H1 (cell line): Measurements from ENCODE around the gene SHISAL1. TPM values are rescaled to one million over a fixed set of nuclear protein-coding genes. Genes with fewer than 3 reads are reported as not detected.

Source experiments
- CTCF ChIA-PET: fragments of 300-600 bp; sonication (Branson Sonifier 250); formaldehyde crosslinking; loops from one replicate; lab custom pipeline; 2021; ENCODE audit not compliant: partially characterized antibody; lab: Charles Lee
- POLR2A ChIA-PET: fragments of 300-600 bp; sonication (Branson Sonifier 250); formaldehyde crosslinking; loops from one replicate; lab custom pipeline; 2021; ENCODE audit warnings: inconsistent platforms; ENCODE audit not compliant: partially characterized antibody; lab: Charles Lee
- DNase-seq, 2 experiments: peaks; one replicate each; pipeline versions ENCODE4 v3.0.0 to v3.0.0-alpha.2; 2010 to 2022; ENCODE audit warnings: low spot score in 2 of 2, low read depth in 1 of 2, mixed read lengths in 1 of 2
- FAIRE-seq: peaks from 2 replicates; lab custom pipeline; 2011; peaks lifted over from hg19 to GRCh38; lab: Jason Lieb, UNC
- H2AFZ ChIP-seq: 2 replicates; pipeline ENCODE4 v1.8.1; 2012; ENCODE audit warnings: low read length, inconsistent platforms
- H2AK5ac ChIP-seq: 2 replicates; pipeline ENCODE4 v1.6.1; 2013; ENCODE audit warnings: low read depth, low read length
- H2BK120ac ChIP-seq: replicated peaks from 2 replicates; pipeline ENCODE3; 2013; ENCODE audit warnings: low read depth, low read length, inconsistent platforms
- H2BK12ac ChIP-seq: 2 replicates; pipeline ENCODE4 v1.6.1; 2013; ENCODE audit warnings: low read depth, low read length
- H2BK15ac ChIP-seq: 2 replicates; pipeline ENCODE4 v1.6.1; 2013; ENCODE audit warnings: low read length
- H2BK20ac ChIP-seq: 2 replicates; pipeline ENCODE4 v1.6.1; 2013; ENCODE audit warnings: low read length
- H2BK5ac ChIP-seq: 2 replicates; pipeline ENCODE4 v1.6.1; 2013; ENCODE audit warnings: low read depth, low read length
- H3K14ac ChIP-seq: 2 replicates; pipeline ENCODE4 v1.6.1; 2013; ENCODE audit warnings: inconsistent platforms; ENCODE audit not compliant: insufficient read length
- H3K18ac ChIP-seq: 2 replicates; pipeline ENCODE4 v1.6.1; 2013; ENCODE audit warnings: low read length; ENCODE audit errors: extremely low read depth
- H3K23ac ChIP-seq: 2 replicates; pipeline ENCODE4 v1.6.1; 2013; ENCODE audit warnings: inconsistent platforms; ENCODE audit not compliant: insufficient read length
- H3K23me2 ChIP-seq: 2 replicates; pipeline ENCODE4 v1.6.1; 2013; ENCODE audit warnings: low read depth, low read length
- H3K27ac ChIP-seq: 2 replicates; pipeline ENCODE4 v1.6.1; 2011; ENCODE audit warnings: low read depth, low read length, inconsistent platforms
- H3K27me3 ChIP-seq, 4 experiments: replicated peaks in 1 of 4; 1 replicate in 1 of 4; 2 replicates in 3 of 4; pipeline versions ENCODE4 v1.6.1 to v1.8.1; 2011 to 2013; ENCODE audit warnings: low read length in 3 of 4, mild to moderate bottlenecking in 3 of 4, inconsistent platforms in 2 of 4, mixed read lengths in 2 of 4, moderate library complexity in 1 of 4; ENCODE audit not compliant: control insufficient read depth in 3 of 4, insufficient read depth in 3 of 4; ENCODE audit errors: extremely low read depth in 1 of 4
- H3K36me3 ChIP-seq, 4 experiments: 2 replicates each; pipeline versions ENCODE4 v1.6.1 to v1.8.1; 2011 to 2013; ENCODE audit warnings: mild to moderate bottlenecking in 4 of 4, low read length in 3 of 4, moderate library complexity in 2 of 4, control low read depth in 1 of 4, inconsistent platforms in 1 of 4; ENCODE audit not compliant: insufficient read depth in 4 of 4, control insufficient read depth in 2 of 4
- H3K4ac ChIP-seq: replicated peaks from 2 replicates; pipeline ENCODE3; 2013; ENCODE audit warnings: low read length, low read depth, mixed read lengths, inconsistent platforms; ENCODE audit not compliant: insufficient read length
- H3K4me1 ChIP-seq, 4 experiments: replicated peaks in 1 of 4; 1 replicate in 1 of 4; 2 replicates in 3 of 4; pipeline versions ENCODE4 v1.6.1 to v1.8.1; 2011 to 2013; ENCODE audit warnings: low read length in 3 of 4, inconsistent platforms in 2 of 4, mixed read lengths in 1 of 4; ENCODE audit not compliant: insufficient read depth in 4 of 4, control insufficient read depth in 3 of 4
- H3K4me2 ChIP-seq, 2 experiments: 2 replicates each; pipeline versions ENCODE4 v1.6.1 to v1.8.1; 2011 to 2013; ENCODE audit warnings: low read depth in 2 of 2, low read length in 2 of 2, control low read depth in 1 of 2, inconsistent platforms in 1 of 2, mild to moderate bottlenecking in 1 of 2; ENCODE audit not compliant: insufficient read depth in 1 of 2
- H3K4me3 ChIP-seq, 4 experiments: fragments of 200-600, 300-600 bp in 1 of 4; sonication (generic), shearing (Covaris generic), sonication (Bioruptor Twin) in 1 of 4; 2 replicates each; pipeline versions ENCODE4 v1.5.1 to v1.8.1; 2011 to 2016; ENCODE audit warnings: low read length in 4 of 4, low read depth in 3 of 4, control low read depth in 2 of 4, inconsistent platforms in 2 of 4, mild to moderate bottlenecking in 2 of 4, mixed read lengths in 1 of 4, moderate library complexity in 1 of 4; ENCODE audit not compliant: insufficient read depth in 2 of 4; ENCODE audit errors: extremely low read depth in 1 of 4
- H3K56ac ChIP-seq: replicated peaks from 2 replicates; pipeline ENCODE3; 2013; ENCODE audit warnings: low read depth, mild to moderate bottlenecking, mixed read lengths, low read length, inconsistent platforms; ENCODE audit not compliant: insufficient read length
- H3K79me1 ChIP-seq: 2 replicates; pipeline ENCODE4 v1.6.1; 2013; ENCODE audit warnings: low read depth, low read length, control low read depth
- H3K79me2 ChIP-seq, 2 experiments: 2 replicates each; pipeline versions ENCODE4 v1.6.1 to v1.8.1; 2012 to 2013; ENCODE audit warnings: low read length in 2 of 2, mild to moderate bottlenecking in 2 of 2, inconsistent platforms in 1 of 2; ENCODE audit not compliant: insufficient read depth in 2 of 2, control insufficient read depth in 1 of 2
- H3K9ac ChIP-seq, 4 experiments: replicated peaks in 1 of 4; 1 replicate in 1 of 4; 2 replicates in 3 of 4; pipeline versions ENCODE4 v1.6.1 to v1.8.1; 2011 to 2013; ENCODE audit warnings: low read depth in 3 of 4, low read length in 3 of 4, control low read depth in 2 of 4, mild to moderate bottlenecking in 2 of 4, moderate library complexity in 2 of 4, inconsistent platforms in 1 of 4; ENCODE audit errors: extremely low read depth in 1 of 4
- H3K9me3 ChIP-seq, 2 experiments: 2 replicates each; pipeline versions ENCODE4 v1.6.1 to v1.8.1; 2012 to 2013; ENCODE audit warnings: mild to moderate bottlenecking in 2 of 2, moderate library complexity in 2 of 2, control low read depth in 1 of 2, inconsistent platforms in 1 of 2, low read depth in 1 of 2, low read length in 1 of 2, mixed read lengths in 1 of 2; ENCODE audit not compliant: insufficient read depth in 2 of 2
- H4K20me1 ChIP-seq, 2 experiments: replicated peaks in 1 of 2; 2 replicates each; pipeline versions ENCODE3 to v1.8.1; 2011 to 2013; ENCODE audit warnings: inconsistent platforms in 2 of 2, low read length in 2 of 2, mild to moderate bottlenecking in 1 of 2; ENCODE audit not compliant: insufficient read depth in 2 of 2, control insufficient read depth in 1 of 2
- H4K5ac ChIP-seq: 2 replicates; pipeline ENCODE4 v1.6.1; 2013; ENCODE audit warnings: low read length, low read depth, mixed read lengths, inconsistent platforms; ENCODE audit not compliant: insufficient read length
- H4K8ac ChIP-seq: 2 replicates; pipeline ENCODE4 v1.8.0; 2013; ENCODE audit warnings: mild to moderate bottlenecking, moderate library complexity, low read length, inconsistent platforms; ENCODE audit not compliant: insufficient read depth; ENCODE audit errors: extremely low read depth
- H4K91ac ChIP-seq: replicated peaks from 2 replicates; pipeline ENCODE3; 2013; ENCODE audit warnings: low read length, mixed read lengths, inconsistent platforms; ENCODE audit not compliant: insufficient read length
- BCL11A ChIP-seq, 2 experiments: IDR thresholded peaks; one replicate each; pipeline ENCODE4 v1.6.1; 2011; ENCODE audit warnings: low read depth in 2 of 2, low read length in 2 of 2, mild to moderate bottlenecking in 2 of 2
- BRCA1 ChIP-seq: IDR thresholded peaks from 2 replicates; pipeline ENCODE4 v1.6.1; 2012; ENCODE audit warnings: low read depth, low read length, improper control_type of control experiment
- CREB1 ChIP-seq: IDR thresholded peaks from 2 replicates; pipeline ENCODE4 v1.6.1; 2012; ENCODE audit warnings: inconsistent platforms
- KDM4A ChIP-seq: IDR thresholded peaks from one replicate; pipeline ENCODE4 v1.7.1; 2012; ENCODE audit warnings: low read depth, mild to moderate bottlenecking, moderate library complexity, low read length, inconsistent platforms; ENCODE audit not compliant: severe bottlenecking
- MAFK ChIP-seq: IDR thresholded peaks from 2 replicates; pipeline ENCODE4 v1.6.1; 2012; ENCODE audit warnings: low read depth, mild to moderate bottlenecking, improper control_type of control experiment, low read length
- RFX5 ChIP-seq: IDR thresholded peaks from 2 replicates; pipeline ENCODE4 v1.6.1; 2011; ENCODE audit warnings: low read depth, low read length, improper control_type of control experiment, borderline replicate concordance
- SAP30 ChIP-seq: fragments of 300-600 bp; sonication (generic); IDR thresholded peaks from 2 replicates; pipeline ENCODE4 v1.7.1; 2012; ENCODE audit warnings: low read length, moderate library complexity, mild to moderate bottlenecking, inconsistent platforms; ENCODE audit not compliant: insufficient read depth, insufficient replicate concordance
- SIRT6 ChIP-seq: IDR thresholded peaks from one replicate; pipeline ENCODE4 v1.7.1; 2012; ENCODE audit warnings: low read length, inconsistent platforms
- SP2 ChIP-seq: IDR thresholded peaks from 2 replicates; pipeline ENCODE4 v1.6.1; 2012; ENCODE audit warnings: mild to moderate bottlenecking, low read length, inconsistent platforms
- SP4 ChIP-seq: IDR thresholded peaks from 2 replicates; pipeline ENCODE4 v1.6.1; 2012; ENCODE audit warnings: low read length, inconsistent platforms
- SUZ12 ChIP-seq: fragments of 200-600 bp; sonication (generic); IDR thresholded peaks from 2 replicates; pipeline ENCODE4 v1.6.1; 2012; ENCODE audit warnings: mild to moderate bottlenecking, inconsistent platforms, low read length, moderate library complexity, mixed read lengths
- YY1 ChIP-seq: IDR thresholded peaks from 2 replicates; pipeline ENCODE4 v1.6.1; 2011; ENCODE audit warnings: low read depth, mild to moderate bottlenecking, low read length
- ZNF274 ChIP-seq: IDR thresholded peaks from 2 replicates; pipeline ENCODE4 v1.7.0; 2012; ENCODE audit warnings: low read length, borderline replicate concordance; ENCODE audit errors: extremely low read depth
- whole genome bisulfite sequencing, 2 experiments: shearing (Covaris generic) in 1 of 2; methylation state at CpG; one replicate each; pipeline versions ENCODE4 v1.1.6 to v1.1.7; 2013 to 2015; ENCODE audit warnings: low lambda C conversion rate in 2 of 2, mixed read lengths in 2 of 2, inconsistent platforms in 1 of 2, low coverage in 1 of 2, missing lambda C conversion rate in 1 of 2; ENCODE audit not compliant: insufficient replicate concordance in 2 of 2, insufficient coverage in 1 of 2, insufficient read length in 1 of 2; ENCODE audit errors: extremely low coverage in 1 of 2, missing lambda C conversion rate in 1 of 2; 5-methylcytosine and 5-hydroxymethylcytosine counted together
- polyA plus RNA-seq, 7 experiments: library from polyadenylated mRNA; depleted of rRNA in 3 of 7; stranded (reverse) in 5 of 7; unstranded in 2 of 7; fragments of >200 nt in 5 of 7; fragments of 200-250 nt in 2 of 7; gene quantifications; 1 replicate in 5 of 7; 2 replicates in 1 of 7; 4 replicates in 1 of 7; pipeline versions ENCODE4 v1.2.1 to v1.2.3, GENCODE V29; 2011 to 2013; ENCODE audit warnings: missing spikeins in 2 of 7, mixed read lengths in 2 of 7
- total RNA-seq: library from RNA; stranded (reverse); fragmentation: NEBNext Ultra II Directional; extraction: Animal tissue kit (Norgen Biotek cat#: 25700); gene quantifications from 2 replicates; pipeline ENCODE4 v1.2.1, GENCODE V29; 2021
- TF ChIP-seq, protein P1 (sequence below): IDR thresholded peaks from 2 replicates; pipeline ENCODE4 v1.6.1; 2012; ENCODE audit warnings: inconsistent platforms

Gene SHISAL1
- total and polyA plus RNA-seq, 2 of the 8 experiments (the other 6 are each of a cell fraction or from before 2014, with no cell fraction given): 3.7 to 5.8 TPM

DNA sequence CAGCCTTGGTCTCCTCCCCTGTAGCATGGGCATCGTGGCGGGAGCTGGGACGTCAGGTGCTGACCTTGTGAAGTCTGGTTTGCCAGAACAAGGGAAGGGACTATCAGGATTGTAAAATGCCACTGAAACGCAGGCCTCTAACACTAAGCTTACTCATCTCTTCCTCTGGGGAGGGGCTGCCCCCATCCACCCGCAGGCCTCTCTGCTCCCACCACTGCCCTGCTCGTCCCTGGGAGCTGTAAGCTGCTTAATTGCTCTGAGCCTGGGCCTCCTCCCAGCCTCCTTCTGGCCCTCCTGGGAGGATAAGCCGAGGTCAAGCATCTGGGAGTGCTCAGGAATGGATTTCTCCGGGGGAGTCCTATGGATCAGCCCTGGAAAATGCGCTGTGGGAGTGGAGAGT is 8.4 kb downstream of the SHISAL1 start:
- H3K27me3 ChIP-seq: no peaks in the 10 kb centered on the region
- 0 out of 2 replicates have a peak overlapping the region, but pooled peaks have one; percentile 88 for H2BK15ac ChIP-seq
- H2AFZ ChIP-seq: no peak overlapping the region
- peak overlapping the region; percentile 70 for H4K91ac ChIP-seq
- no peak overlapping the region for H3K9ac ChIP-seq
- no peak overlapping the region for H3K14ac ChIP-seq
- WGBS, 2 experiments: 90% methylated on average over 9 of the region's 9 CpGs; no CpG with 5 or more reads in 1 of the 2 experiments
- no peak overlapping the region for H2BK20ac ChIP-seq
- no peak overlapping the region for H3K27ac ChIP-seq
- no peak overlapping the region for H2BK5ac ChIP-seq
- TF ChIP-seq, protein P1, sequence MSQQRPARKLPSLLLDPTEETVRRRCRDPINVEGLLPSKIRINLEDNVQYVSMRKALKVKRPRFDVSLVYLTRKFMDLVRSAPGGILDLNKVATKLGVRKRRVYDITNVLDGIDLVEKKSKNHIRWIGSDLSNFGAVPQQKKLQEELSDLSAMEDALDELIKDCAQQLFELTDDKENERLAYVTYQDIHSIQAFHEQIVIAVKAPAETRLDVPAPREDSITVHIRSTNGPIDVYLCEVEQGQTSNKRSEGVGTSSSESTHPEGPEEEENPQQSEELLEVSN: no peak
- TF ChIP-seq SP2 (no peak), SUZ12 (no peak), RFX5 (no peak), CREB1 (no peak), MAFK (no peak), ZNF274 (no peak), KDM4A (no peak), BRCA1 (no peak), YY1 (no peak), SAP30 (no peak), SIRT6 (no peak), SP4 (no peak), BCL11A (IDR thresholded peaks at IDR 0.05; ENCODE audit: low read depth in 2 of 2, low read length in 2 of 2) (no peak)
- H3K4me1 ChIP-seq: no peaks in the 10 kb centered on the region; a peak in 2 of 7 replicates
- H3K4ac ChIP-seq: no peak overlapping the region
- H3K36me3 ChIP-seq: no peaks in the 10 kb centered on the region; a peak in 1 of 8 replicates
- ChIA-PET CTCF (interaction anchor here (0.7 to 1.2 kb wide), 4 partner anchors 9 to 134 kb away, joined by 3 to 4 read pairs (median 3); partner anchors contain the start of gene SHISAL1), POLR2A (interaction anchor here (1.0 kb wide), 1 partner anchor 21 kb away, joined by 3 read pairs; no protein-coding TSS in a partner anchor)
- H3K18ac ChIP-seq: no peak overlapping the region; the same call in 1 of the 2 replicates
- no peak overlapping the region for H4K8ac ChIP-seq
- H4K20me1 ChIP-seq: no peaks in the 10 kb centered on the region
- no peak for FAIRE-seq
- H2BK12ac ChIP-seq: 0 out of 2 replicates have a peak overlapping the region, but pooled peaks have one; percentile 27
- no peak for DNase-seq
- H3K79me1 ChIP-seq: no peaks in the 10 kb centered on the region
- no peaks in the 10 kb centered on the region for H3K79me2 ChIP-seq
- no peak overlapping the region for H3K23ac ChIP-seq
- H3K23me2 ChIP-seq: no peaks in the 10 kb centered on the region
- no peak overlapping the region for H2BK120ac ChIP-seq
- H3K4me3 ChIP-seq: no peak overlapping the region
- H2AK5ac ChIP-seq: no peak overlapping the region
- H4K5ac ChIP-seq: no peak overlapping the region
- no peak overlapping the region for H3K56ac ChIP-seq
- H3K9me3 ChIP-seq: no peaks in the 10 kb centered on the region
- H3K4me2 ChIP-seq: no peak overlapping the region
